HuH-7 (cell line): ENCODE results near the gene TNS3.

Experiments
- DNase-seq: peaks from one replicate; pipeline ENCODE4 v3.0.0; 2011; ENCODE audit warnings: low spot score

Gene TNS3

DNA sequence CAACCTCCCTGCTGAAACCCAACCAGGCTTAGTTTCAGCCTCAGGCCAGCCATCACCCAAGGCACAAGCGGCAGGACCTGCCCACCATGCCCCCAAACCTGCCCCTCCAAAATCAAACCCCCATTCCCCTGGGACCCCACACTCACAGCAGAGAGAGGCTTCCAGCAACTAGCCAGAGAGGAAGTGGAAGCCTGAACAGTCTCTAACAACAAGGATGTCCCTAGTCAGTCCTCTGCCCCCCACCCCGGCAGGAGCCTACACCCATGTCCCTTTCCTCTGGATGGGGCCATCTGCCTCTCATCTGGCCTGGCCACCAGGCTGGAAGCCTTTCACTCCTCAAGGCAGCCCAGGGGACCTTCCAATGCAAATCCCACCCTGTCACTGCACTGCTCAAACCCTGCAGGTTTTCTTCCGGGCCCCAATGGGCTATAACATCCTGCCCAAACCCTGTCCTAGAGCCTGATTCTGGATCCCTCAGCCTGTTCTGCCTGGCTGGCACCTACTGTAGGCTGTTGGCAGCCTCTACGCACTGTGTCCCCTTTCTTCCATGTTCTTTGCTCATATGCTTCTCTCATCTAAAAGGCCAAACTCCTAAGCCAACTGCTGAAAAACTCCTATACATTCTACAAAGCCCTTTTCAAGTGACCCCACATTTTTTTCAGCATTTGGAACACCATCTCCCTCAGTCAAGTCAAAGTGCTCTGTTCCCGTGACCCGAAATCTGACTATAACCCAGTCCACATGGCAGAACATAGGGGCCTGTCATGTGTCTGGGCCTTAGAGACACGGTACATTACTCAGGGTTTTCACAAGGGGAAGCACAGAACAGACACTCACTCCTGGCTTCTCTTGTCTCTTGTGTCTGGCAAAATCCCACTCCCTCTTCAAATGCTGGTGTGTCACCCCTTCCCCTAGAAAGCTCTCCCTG is 253.3 kb downstream of the TNS3 start:
- no peak for DNase-seq

DNA sequence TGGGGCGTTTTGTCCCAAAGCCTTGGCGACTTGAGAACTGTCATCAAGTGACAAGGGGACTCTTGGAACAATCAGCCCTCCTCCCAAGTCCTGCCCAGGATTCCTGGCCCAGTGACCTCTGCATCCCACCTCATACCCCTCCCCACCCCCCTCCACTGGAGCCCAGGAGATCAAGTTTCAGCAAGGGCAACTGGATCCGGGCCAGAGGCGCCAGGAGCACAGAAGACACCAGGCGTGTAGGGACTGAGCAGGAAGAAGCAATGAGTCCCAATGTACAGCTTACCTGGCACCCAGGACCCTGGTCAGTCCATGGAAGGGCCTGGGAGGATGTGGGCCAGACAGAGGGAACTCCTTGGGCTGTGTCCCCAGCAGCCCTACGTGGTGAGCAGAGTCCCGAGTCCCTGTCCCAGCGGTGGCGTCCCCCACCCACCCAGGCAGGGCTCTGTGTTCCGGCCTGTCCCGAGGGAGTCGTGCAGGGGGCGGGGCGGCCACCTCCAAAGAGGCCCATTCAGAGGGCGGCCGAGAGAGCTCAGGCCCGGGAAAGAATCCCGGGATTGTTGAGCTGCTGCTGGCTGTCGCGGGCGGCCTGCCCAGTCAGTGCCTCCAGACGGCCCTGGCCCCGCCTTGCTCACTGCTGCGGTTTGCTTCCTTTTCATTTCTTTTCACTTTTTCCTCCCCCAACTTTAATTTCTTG is 254.1 kb downstream of the TNS3 start:
- peak; percentile 60 for DNase-seq

GRCh38 chr7:47327346-47327697 is 254.6 kb downstream of the TNS3 start:
- no peak for DNase-seq

- peak; percentile 32 for DNase-seq
Observed at GRCh38 chr7:47326808-47327207, 255.1 kb downstream of the TNS3 start.

DNA sequence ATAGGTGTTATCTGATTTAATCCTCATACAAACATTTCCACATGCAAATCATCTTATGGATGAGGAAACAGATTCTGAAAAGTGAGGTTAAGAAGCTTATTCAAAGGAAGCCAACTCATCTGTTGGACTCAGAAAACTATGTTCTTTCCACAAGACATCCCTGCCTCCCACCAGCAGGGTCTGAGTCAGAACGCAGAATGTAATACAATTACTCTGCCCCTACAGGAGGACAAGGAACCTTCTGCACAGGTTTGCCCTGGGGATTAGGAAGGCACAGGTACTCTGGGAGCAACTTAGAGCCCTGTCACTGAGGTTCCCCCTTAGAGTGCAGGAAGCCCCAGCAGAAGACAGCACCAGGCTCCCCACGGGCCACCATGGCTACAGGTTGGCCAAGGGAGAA is 255.7 kb downstream of the TNS3 start:
- no peak for DNase-seq

DNA sequence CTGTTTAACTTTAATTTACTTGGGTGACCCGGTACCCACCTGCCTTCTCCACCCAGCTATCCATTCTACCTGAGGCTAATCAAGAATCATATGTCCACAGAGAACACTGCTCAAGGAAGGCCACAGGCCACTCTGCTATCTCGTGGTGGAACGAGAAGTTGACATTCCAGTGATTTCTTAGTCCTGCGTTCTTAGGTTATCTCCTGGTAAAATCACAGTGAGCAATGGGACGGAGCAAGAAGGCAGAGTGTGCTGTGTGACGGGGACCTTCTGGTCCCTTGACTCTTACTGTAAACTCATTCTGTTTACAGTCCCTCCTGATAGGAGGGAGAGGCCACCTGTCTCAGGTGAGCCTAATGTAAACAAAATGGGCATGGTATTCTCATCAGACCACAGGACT is 256.6 kb downstream of the TNS3 start:
- DNase-seq: no peak

DNA sequence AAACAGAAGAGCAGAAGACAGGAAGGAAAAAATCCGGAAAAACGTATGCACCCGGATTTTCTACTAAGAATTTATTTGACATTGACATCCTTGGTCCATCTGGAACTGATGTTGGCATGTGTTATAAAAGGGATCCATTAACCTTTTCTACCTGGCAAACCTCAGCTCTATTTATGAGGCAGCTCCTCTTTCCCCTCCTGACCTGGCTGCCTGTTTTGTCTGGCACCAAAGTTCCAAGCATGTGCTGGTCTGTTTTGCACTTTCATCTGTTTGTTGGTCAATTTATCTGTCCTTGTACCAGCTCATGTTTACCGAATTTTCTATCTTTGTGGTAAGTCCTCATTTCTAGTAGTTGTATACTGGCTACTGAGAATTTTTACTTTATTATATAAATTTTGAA is 258.0 kb downstream of the TNS3 start:
- DNase-seq: no peak

DNA sequence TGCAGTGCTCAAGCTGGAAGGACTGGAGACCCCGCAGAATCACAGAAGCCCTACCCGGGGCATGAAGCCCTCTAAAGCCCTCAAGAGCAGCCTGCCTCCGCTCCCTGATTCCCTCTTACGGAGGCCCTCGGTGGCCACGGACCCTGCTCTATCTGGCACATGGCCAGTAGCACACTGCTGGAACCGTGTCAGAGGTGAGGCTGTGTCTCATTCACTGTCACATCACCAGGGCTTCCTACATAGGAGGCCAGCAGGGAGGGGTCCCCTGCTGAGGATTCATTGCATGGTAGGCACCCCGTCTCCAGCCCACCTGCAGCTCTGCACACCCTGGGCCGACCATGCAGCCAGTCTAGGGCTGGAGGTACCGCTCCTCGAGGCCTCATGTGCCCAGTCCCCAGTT is 259.2 kb downstream of the TNS3 start:
- peak; percentile 36 for DNase-seq

DNA sequence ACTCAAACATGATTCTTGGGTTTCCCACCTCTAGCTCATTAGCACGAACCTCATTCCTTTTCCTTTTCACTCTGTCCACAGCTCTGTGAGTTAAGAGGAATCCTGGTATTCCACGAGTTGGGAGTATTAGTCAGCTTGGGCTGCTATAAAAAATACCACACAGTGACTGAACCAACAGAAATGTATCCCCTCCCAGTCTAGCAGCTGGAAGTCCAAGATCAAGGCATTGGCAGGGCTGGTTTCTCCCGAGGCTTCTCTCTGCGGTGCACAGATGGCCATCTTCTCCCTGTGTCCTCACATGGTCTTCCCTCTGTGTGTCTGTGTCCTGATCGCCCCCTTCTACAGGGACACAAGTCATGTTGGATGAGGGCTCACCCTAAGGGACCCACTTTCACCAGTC is 261.6 kb downstream of the TNS3 start:
- no peak for DNase-seq

GRCh38 chr7:47318395-47319182 is 263.3 kb downstream of the TNS3 start:
- DNase-seq: no peak

DNA sequence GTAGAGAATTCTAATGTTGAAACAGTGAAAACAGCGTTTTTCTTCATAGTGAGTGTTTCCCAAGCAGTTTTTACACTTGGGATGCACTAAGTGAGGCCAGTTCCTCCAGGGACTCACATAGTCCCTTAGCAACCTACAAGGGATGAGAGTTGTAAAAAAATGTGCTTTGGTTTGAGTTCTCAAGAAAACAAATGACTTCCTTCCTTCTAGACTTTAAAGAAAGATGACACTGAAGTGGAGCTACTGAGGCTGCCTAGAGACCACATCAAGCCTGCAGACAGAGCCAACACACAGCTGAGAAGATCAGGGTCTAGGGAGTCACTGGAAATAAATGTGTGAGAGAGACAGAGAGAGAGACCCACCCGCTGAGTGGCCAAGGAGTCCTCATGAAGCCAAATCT is 264.4 kb downstream of the TNS3 start:
- DNase-seq: no peak

GRCh38 chr7:47314728-47315607 is 266.9 kb downstream of the TNS3 start:
- DNase-seq: no peak

- DNase-seq: no peak
Observed at GRCh38 chr7:47314248-47314647, 267.7 kb downstream of the TNS3 start.

DNA sequence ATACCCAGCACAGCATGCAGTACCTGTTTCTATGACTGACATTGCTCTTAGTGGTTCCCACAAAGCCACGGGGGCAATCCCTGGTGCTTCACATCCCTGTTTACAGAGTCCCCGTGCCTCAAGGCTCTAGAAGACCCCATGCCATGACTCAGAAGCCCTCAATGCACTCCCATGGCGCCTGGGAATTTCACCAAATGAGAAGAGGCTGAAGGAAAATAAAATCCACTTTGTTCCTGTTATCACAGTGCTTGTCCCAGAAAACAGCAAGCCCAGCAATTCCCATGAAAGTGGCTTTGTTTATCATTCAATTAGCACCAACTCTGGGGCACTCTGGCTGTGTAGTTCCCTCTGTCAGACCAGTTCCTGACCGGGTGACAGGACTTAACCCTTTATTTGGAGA is 268.3 kb downstream of the TNS3 start:
- DNase-seq: no peak

- DNase-seq: no peak
Observed at GRCh38 chr7:47311891-47312290, 270.0 kb downstream of the TNS3 start.

DNA sequence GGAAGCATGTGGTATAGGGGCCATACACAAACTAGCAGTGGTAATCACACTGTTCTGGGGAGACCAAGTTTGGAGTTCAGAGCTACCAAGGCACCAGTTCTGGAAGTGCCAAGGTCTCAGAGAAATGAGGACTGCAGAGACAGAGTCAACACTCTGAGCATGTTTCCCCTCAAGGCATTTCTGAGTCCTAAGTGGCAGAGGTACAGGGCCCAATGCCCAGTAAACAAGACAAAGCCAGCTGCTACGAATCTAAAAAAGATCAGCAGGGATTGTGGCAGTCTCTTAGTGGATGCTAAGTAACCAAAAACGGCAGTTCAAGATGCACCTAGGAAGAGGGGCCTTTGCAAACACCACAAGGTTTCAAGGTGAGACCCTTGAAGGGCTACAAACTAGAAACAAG is 271.9 kb downstream of the TNS3 start:
- DNase-seq: no peak

DNA sequence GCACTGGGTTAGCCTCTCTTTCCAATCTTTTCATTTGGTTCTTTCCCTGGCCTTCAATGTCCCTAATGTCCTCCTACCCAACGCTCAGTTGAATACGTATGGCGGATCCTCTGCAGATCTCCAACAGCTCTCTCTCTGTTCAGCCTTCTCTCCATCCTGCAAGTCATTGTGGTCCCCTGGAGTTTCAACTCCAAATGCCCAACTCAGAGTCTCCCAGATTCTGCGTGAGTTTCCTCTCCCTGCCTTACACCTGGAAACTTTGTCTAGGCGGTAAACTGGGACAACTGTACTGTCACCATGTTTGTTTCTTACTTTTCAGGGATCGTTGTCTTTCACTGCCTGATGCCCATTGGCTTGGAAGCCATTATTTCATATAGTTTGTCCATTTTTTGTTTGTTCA is 273.1 kb downstream of the TNS3 start:
- DNase-seq: no peak

DNA sequence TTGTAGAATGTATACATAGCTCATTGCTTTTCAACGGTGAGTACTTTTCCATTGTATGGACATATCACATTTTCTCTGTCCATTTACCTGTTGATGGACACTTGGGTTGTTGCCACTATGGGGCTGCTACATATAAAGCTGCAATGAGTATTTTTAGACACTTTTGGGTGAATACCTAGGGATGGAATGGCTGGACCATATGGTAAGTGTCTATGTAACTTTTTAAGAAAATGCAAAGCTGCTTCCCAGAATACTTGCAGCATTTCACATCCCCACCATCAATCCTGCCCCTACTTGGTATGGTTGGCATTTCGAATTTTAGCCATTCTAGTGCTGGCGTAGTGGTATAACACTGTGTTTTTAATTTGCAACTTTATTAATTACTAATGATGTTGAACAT is 274.6 kb downstream of the TNS3 start:
- DNase-seq: no peak

DNA sequence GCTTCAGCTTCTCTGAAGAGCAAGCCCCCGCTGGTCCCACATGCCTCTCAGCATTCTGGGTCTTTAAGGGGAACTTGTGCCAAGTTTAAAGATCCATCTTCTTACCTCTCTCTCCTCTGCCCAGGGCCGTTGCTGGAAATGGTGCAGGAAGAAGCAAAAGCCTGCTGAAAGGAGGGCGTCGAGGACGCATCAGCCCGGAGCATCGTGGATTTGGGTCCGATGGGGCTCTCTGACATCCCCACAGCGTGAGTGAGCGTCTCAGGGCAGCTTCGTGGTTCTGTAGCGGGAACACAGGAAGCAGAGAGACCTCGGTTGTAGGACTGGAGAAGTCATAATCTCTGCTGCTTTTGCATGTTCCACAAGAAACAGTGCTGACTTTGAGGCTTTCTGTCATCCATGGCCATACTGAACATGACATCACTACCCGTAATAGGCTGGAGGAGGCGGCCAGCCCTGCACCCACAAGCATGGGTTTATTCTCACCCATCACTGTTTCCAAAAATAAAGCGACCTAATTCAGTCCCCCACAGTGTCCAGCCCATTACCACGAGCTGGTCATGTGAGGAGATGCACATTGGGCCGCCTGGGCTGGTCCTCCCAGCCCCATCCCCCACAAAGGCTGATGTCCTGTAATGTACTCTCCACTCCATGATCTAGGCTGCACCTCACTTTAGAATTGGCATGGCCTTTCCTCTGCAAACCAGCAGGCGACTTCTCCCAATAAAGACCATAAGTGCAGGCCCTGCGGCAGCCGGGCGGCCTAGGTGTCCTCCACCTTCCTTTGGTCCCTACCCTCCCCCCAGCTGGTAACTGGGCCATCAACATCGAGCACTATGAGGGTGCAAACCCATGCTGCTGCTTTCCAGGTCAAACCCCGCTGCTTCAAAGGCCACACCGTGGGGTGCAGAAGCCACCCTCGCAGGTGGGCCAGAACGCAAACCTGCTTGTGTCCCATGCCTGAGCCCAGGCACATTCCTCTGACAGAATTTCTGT is 276.9 kb downstream of the TNS3 start:
- no peak for DNase-seq

- DNase-seq: no peak
Observed at GRCh38 chr7:47303695-47304453, 278.0 kb downstream of the TNS3 start.
